ENCODE data around the gene AFG3L2. TPM values are rescaled to one million over a fixed set of nuclear protein-coding genes. Genes with fewer than 3 reads are reported as not detected.

Gene AFG3L2
- total and polyA plus RNA-seq, 9 of the 15 experiments (the other 6 are each of a cell fraction or from before 2014, with no cell fraction given) = 24.1 to 109 (median 84.0) TPM

- TF ChIP-seq RBBP5 (IDR thresholded peaks at IDR 0.05; ENCODE audit: borderline replicate concordance, insufficient read depth, low read length, poor library complexity, severe bottlenecking) (no peak), TARDBP (IDR thresholded peaks at IDR 0.05) (no peak), ZNF584 (CRISPR knock-in tag; IDR thresholded peaks at IDR 0.05; ENCODE audit: low read depth) (no peak; the same call in 1 of the 2 replicates), SRF (CRISPR knock-in tag; IDR thresholded peaks at IDR 0.05) (no peak), SAFB (IDR thresholded peaks at IDR 0.05; ENCODE audit: borderline replicate concordance, low read depth, low read length) (no peak), NFE2 (IDR thresholded peaks at IDR 0.05; ENCODE audit: low read depth) (peak; percentile 49), RBM39 (optimal IDR thresholded peaks at IDR 0.05; ENCODE audit: low read depth, low read length) (no peak), TEAD1 (CRISPR knock-in tag; IDR thresholded peaks at IDR 0.05) (no peak), RB1 (IDR thresholded peaks at IDR 0.05; ENCODE audit: low read depth) (no peak), HIVEP1 (CRISPR knock-in tag; IDR thresholded peaks at IDR 0.05) (no peak), NR2C2 (CRISPR knock-in tag; IDR thresholded peaks at IDR 0.05) (no peak), NR2C2 (tag; IDR thresholded peaks at IDR 0.05) (peak; percentile 58; the same call in 1 of the 2 replicates), PYGO2 (tag; IDR thresholded peaks at IDR 0.05) (no peak), ESRRB (CRISPR knock-in tag; IDR thresholded peaks at IDR 0.05; ENCODE audit: borderline replicate concordance) (no peak), MAFK (IDR thresholded peaks at IDR 0.05; ENCODE audit: low read length) (peak; percentile 34; the same call in 1 of the 2 replicates), ZSCAN29 (IDR thresholded peaks at IDR 0.05) (no peak), ZNF277 (CRISPR knock-in tag; IDR thresholded peaks at IDR 0.05; ENCODE audit: borderline replicate concordance) (no peak), ZNF184 (CRISPR knock-in tag; IDR thresholded peaks at IDR 0.05) (no peak), GATA2 (CRISPR knock-in tag; IDR thresholded peaks at IDR 0.05) (no peak)
- TF ChIP-seq, protein P1, sequence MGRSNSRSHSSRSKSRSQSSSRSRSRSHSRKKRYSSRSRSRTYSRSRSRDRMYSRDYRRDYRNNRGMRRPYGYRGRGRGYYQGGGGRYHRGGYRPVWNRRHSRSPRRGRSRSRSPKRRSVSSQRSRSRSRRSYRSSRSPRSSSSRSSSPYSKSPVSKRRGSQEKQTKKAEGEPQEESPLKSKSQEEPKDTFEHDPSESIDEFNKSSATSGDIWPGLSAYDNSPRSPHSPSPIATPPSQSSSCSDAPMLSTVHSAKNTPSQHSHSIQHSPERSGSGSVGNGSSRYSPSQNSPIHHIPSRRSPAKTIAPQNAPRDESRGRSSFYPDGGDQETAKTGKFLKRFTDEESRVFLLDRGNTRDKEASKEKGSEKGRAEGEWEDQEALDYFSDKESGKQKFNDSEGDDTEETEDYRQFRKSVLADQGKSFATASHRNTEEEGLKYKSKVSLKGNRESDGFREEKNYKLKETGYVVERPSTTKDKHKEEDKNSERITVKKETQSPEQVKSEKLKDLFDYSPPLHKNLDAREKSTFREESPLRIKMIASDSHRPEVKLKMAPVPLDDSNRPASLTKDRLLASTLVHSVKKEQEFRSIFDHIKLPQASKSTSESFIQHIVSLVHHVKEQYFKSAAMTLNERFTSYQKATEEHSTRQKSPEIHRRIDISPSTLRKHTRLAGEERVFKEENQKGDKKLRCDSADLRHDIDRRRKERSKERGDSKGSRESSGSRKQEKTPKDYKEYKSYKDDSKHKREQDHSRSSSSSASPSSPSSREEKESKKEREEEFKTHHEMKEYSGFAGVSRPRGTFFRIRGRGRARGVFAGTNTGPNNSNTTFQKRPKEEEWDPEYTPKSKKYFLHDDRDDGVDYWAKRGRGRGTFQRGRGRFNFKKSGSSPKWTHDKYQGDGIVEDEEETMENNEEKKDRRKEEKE (IDR thresholded peaks at IDR 0.05; ENCODE audit: borderline replicate concordance in 1 of 2, control insufficient read depth in 1 of 2, low read depth in 2 of 2, low read length in 1 of 2) = no peak
These were observed 17.5 kb downstream of the AFG3L2 start (continued) for GRCh38 chr18:12359515-12359927.
